Measurements from ENCODE around the gene SPINK6. TPM values are rescaled to one million over a fixed set of nuclear protein-coding genes. Genes with fewer than 3 reads are reported as not detected.

The SPINK6 gene
- total and polyA plus RNA-seq, 4 experiments from 2014 or later, result not detected

- no peak overlapping the region for H3K27ac Mint-ChIP-seq
- Histone ChIP-seq H3K4me3 (ENCODE audit: low read length in 2 of 2) (no peak overlapping the region), H3K4me1 (ENCODE audit: insufficient read depth, low read length) (no peaks in the 10 kb centered on the region), H3K36me3 (ENCODE audit: insufficient read depth, low read length) (no peaks in the 10 kb centered on the region), H3K9me3 (ENCODE audit: control insufficient read depth in 1 of 2, low read length in 2 of 2) (no peaks in the 10 kb centered on the region), H3K27me3 (ENCODE audit: insufficient read depth, low read length) (no peaks in the 10 kb centered on the region), H3K27ac (ENCODE audit: low read depth, low read length) (no peak overlapping the region)
- H3K36me3 Mint-ChIP-seq, result no peaks in the 10 kb centered on the region
- CTCF ChIA-PET (ENCODE audit: partially characterized antibody), result interaction anchor here (1.4 kb wide), 1 partner anchor 555 kb away, joined by 3 read pairs; no protein-coding TSS in a partner anchor
- no peak overlapping the region for H3K4me3 Mint-ChIP-seq
- H3K27me3 Mint-ChIP-seq, result peaks cover 2 to 4% of the 10 kb centered on the region in 2 donors
- intact Hi-C loops (cut with micrococcal nuclease), result no loop called here
- POLR2A ChIA-PET (ENCODE audit: partially characterized antibody), result no interaction called here
- DNase-seq, result no peak
- no peaks in the 10 kb centered on the region for H3K4me1 Mint-ChIP-seq
- H3K9me3 Mint-ChIP-seq, result no peaks in the 10 kb centered on the region
Measured at GRCh38 chr5:148176480-148176879, 26.4 kb upstream of the SPINK6 start.

GRCh38 chr5:148177207-148177606 lies 25.6 kb upstream of the SPINK6 start:
- no peaks in the 10 kb centered on the region for H3K27me3 ChIP-seq (ENCODE audit: insufficient read depth, low read length)
- intact Hi-C loops (cut with micrococcal nuclease), result no loop called here
- DNase-seq, result no peak

DNA sequence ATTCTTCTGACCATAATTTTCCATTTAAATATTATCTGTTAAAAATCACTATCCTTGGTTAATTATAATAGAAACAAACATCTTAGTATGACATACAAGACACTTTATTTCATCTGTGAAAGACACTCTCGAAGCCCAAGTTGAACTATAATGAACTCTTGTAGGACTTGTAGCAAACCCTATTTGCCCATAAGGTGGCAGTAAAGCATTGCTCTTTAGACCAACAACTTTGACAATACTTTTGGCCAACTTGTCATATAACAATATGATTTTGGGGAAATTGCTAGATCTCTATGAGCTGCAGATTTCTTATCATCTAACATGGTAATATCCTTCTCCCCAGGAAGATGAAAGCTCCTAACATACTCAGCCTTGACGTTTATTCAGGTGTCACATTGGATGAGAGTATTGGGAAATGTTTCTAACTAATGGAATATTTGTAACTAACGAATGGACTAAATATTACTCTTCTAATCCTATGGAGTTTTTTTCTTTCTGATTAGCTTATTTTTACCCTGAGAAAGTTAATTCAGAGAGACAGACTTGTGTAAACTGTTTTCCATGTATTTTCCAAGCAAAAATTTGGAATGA lies 23.5 kb upstream of the SPINK6 start:
- CTCF ChIA-PET (ENCODE audit: partially characterized antibody), result interaction anchor here (0.8 to 2.3 kb wide), 10 partner anchors 10 to 856 kb away, joined by 3 to 23 read pairs (median 3); no protein-coding TSS in a partner anchor
- H3K27ac ChIP-seq (ENCODE audit: low read depth, low read length), result no peak overlapping the region
- no peaks in the 10 kb centered on the region for H3K36me3 ChIP-seq (ENCODE audit: insufficient read depth, low read length)
- POLR2A ChIA-PET (ENCODE audit: partially characterized antibody), result no interaction called here
- DNase-seq, result peak; percentile 28 to 45 (median 38)
- no peaks in the 10 kb centered on the region for H3K27me3 ChIP-seq (ENCODE audit: insufficient read depth, low read length)
- peaks cover 2 to 4% of the 10 kb centered on the region in 2 donors for H3K27me3 Mint-ChIP-seq
- no peaks in the 10 kb centered on the region for H3K36me3 Mint-ChIP-seq
- no peaks in the 10 kb centered on the region for H3K4me1 Mint-ChIP-seq
- no peaks in the 10 kb centered on the region for H3K9me3 ChIP-seq (ENCODE audit: control insufficient read depth in 1 of 2, low read length in 2 of 2)
- no peak overlapping the region for H3K4me3 Mint-ChIP-seq
- H3K4me3 ChIP-seq (ENCODE audit: low read length in 2 of 2), result no peak overlapping the region
- intact Hi-C loops (cut with micrococcal nuclease), result loop anchor here (1.0 to 2.0 kb wide), 2 partner anchors 277 to 552 kb away; no protein-coding TSS in a partner anchor
- no peak overlapping the region for H3K27ac Mint-ChIP-seq
- no peaks in the 10 kb centered on the region for H3K9me3 Mint-ChIP-seq
- no peaks in the 10 kb centered on the region for H3K4me1 ChIP-seq (ENCODE audit: insufficient read depth, low read length)

More at GRCh38 chr5:148177207-148177606, 25.6 kb upstream of the SPINK6 start:
- no peak overlapping the region for H3K27ac Mint-ChIP-seq
- no peaks in the 10 kb centered on the region for H3K36me3 Mint-ChIP-seq
- H3K4me3 Mint-ChIP-seq, result no peak overlapping the region
- H3K36me3 ChIP-seq (ENCODE audit: insufficient read depth, low read length), result no peaks in the 10 kb centered on the region
- POLR2A ChIA-PET (ENCODE audit: partially characterized antibody), result no interaction called here
- H3K4me1 Mint-ChIP-seq, result no peaks in the 10 kb centered on the region
- H3K9me3 Mint-ChIP-seq, result no peaks in the 10 kb centered on the region
- peaks cover 2 to 4% of the 10 kb centered on the region in 2 donors for H3K27me3 Mint-ChIP-seq
- H3K4me1 ChIP-seq (ENCODE audit: insufficient read depth, low read length), result no peaks in the 10 kb centered on the region
- H3K9me3 ChIP-seq (ENCODE audit: control insufficient read depth in 1 of 2, low read length in 2 of 2), result no peaks in the 10 kb centered on the region
- CTCF ChIA-PET (ENCODE audit: partially characterized antibody), result interaction anchor here (0.6 to 1.4 kb wide), 2 partner anchors 554 to 780 kb away, joined by 3 to 4 read pairs; no protein-coding TSS in a partner anchor
- H3K27ac ChIP-seq (ENCODE audit: low read depth, low read length), result no peak overlapping the region
- no peak overlapping the region for H3K4me3 ChIP-seq (ENCODE audit: low read length in 2 of 2)

DNA sequence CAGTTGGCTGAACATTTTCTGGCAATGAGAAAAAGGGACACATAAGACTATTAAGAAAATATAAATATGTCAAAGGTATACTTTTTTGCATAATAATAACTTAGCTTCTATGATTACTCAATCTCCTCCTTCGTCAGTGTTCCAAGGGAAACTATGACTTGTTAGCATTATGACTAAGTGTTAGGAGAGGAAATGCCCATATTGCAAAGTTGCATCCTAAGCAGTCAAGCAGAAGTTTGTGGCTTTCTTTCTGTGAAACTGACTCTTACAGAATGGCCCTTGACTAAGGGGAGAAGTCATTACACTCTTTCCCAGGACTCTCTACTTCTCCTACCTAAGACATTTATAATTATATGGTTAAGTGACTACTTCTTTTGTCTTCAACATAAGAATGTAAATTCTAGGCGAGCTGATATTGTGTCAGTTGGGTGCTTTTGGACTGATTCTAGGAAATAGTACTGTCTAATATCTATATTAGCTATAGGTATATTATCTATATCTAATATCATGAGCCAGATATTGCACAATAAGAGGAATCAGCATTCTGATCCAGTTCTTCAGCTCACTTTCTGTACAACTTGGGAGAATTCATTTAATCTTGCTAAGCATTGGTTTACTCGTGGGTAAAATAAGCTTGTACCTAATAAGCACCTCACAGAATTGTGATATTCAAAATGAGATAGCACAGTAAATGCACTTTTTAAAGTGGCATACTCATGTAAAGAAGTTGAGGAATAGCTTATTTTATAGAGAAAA lies 16.4 kb upstream of the SPINK6 start:
- intact Hi-C loops (cut with micrococcal nuclease), result no loop called here
- POLR2A ChIA-PET (ENCODE audit: partially characterized antibody), result no interaction called here
- no peak overlapping the region for H3K27ac Mint-ChIP-seq
- no peaks in the 10 kb centered on the region for H3K9me3 Mint-ChIP-seq
- DNase-seq, result no peak
- no peaks in the 10 kb centered on the region for H3K4me1 Mint-ChIP-seq
- peaks cover 0 to 7% of the 10 kb centered on the region in 2 donors for H3K27me3 Mint-ChIP-seq
- no peaks in the 10 kb centered on the region for H3K36me3 Mint-ChIP-seq
- Histone ChIP-seq H3K9me3 (ENCODE audit: control insufficient read depth in 1 of 2, low read length in 2 of 2) (no peaks in the 10 kb centered on the region), H3K4me3 (ENCODE audit: low read length in 2 of 2) (no peak overlapping the region), H3K36me3 (ENCODE audit: insufficient read depth, low read length) (no peaks in the 10 kb centered on the region), H3K27me3 (ENCODE audit: insufficient read depth, low read length) (no peaks in the 10 kb centered on the region), H3K27ac (ENCODE audit: low read depth, low read length) (no peak overlapping the region), H3K4me1 (ENCODE audit: insufficient read depth, low read length) (no peaks in the 10 kb centered on the region)
- CTCF ChIA-PET (ENCODE audit: partially characterized antibody), result no interaction called here
- no peak overlapping the region for H3K4me3 Mint-ChIP-seq

- DNase-seq, result no peak
Measured at GRCh38 chr5:148191010-148191409, 11.8 kb upstream of the SPINK6 start.

DNA sequence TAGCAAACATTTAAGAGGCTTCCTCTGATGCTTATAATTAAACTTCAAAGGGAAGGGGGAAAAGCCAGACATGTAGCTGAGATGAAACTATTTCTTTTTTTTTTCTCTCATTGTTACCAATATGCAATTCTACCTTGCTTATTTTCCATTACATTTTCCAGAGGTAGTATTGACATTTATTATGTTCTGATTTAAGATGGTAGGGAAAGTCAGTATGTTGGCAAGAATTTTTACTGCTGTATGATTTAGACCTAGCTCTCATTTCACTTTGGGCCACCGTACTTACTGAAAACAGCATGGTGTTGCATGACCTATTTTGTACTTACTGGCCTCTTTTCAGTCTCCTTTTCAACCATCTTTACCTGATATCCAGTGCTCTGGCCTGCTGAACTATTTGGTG lies 9.6 kb upstream of the SPINK6 start:
- intact Hi-C loops (cut with micrococcal nuclease), result no loop called here
- no peak overlapping the region for H3K4me3 Mint-ChIP-seq
- no peaks in the 10 kb centered on the region for H3K4me1 Mint-ChIP-seq
- ChIA-PET POLR2A (ENCODE audit: partially characterized antibody) (no interaction called here), CTCF (ENCODE audit: partially characterized antibody) (no interaction called here)
- no peaks in the 10 kb centered on the region for H3K27me3 ChIP-seq (ENCODE audit: insufficient read depth, low read length)
- peaks cover 0 to 5% of the 10 kb centered on the region in 2 donors for H3K27me3 Mint-ChIP-seq
- H3K27ac ChIP-seq (ENCODE audit: low read depth, low read length), result no peak overlapping the region
- no peak overlapping the region for H3K27ac Mint-ChIP-seq
- no peaks in the 10 kb centered on the region for H3K36me3 Mint-ChIP-seq
- H3K36me3 ChIP-seq (ENCODE audit: insufficient read depth, low read length), result no peaks in the 10 kb centered on the region
- no peaks in the 10 kb centered on the region for H3K9me3 ChIP-seq (ENCODE audit: control insufficient read depth in 1 of 2, low read length in 2 of 2)
- H3K9me3 Mint-ChIP-seq, result no peaks in the 10 kb centered on the region
- no peak overlapping the region for H3K4me3 ChIP-seq (ENCODE audit: low read length in 2 of 2)
- no peak for DNase-seq
- no peaks in the 10 kb centered on the region for H3K4me1 ChIP-seq (ENCODE audit: insufficient read depth, low read length)

More at GRCh38 chr5:148191010-148191409, 11.8 kb upstream of the SPINK6 start:
- Mint-ChIP-seq H3K27ac (no peak overlapping the region), H3K9me3 (no peaks in the 10 kb centered on the region), H3K36me3 (no peaks in the 10 kb centered on the region), H3K4me1 (no peaks in the 10 kb centered on the region), H3K27me3 (peaks cover 0 to 7% of the 10 kb centered on the region in 2 donors), H3K4me3 (no peak overlapping the region)
- H3K27me3 ChIP-seq (ENCODE audit: insufficient read depth, low read length), result no peaks in the 10 kb centered on the region
- no peaks in the 10 kb centered on the region for H3K9me3 ChIP-seq (ENCODE audit: control insufficient read depth in 1 of 2, low read length in 2 of 2)
- no peaks in the 10 kb centered on the region for H3K4me1 ChIP-seq (ENCODE audit: insufficient read depth, low read length)
- H3K36me3 ChIP-seq (ENCODE audit: insufficient read depth, low read length), result no peaks in the 10 kb centered on the region
- no peak overlapping the region for H3K27ac ChIP-seq (ENCODE audit: low read depth, low read length)
- intact Hi-C loops (cut with micrococcal nuclease), result no loop called here
- POLR2A ChIA-PET (ENCODE audit: partially characterized antibody), result no interaction called here
- no peak overlapping the region for H3K4me3 ChIP-seq (ENCODE audit: low read length in 2 of 2)
- CTCF ChIA-PET (ENCODE audit: partially characterized antibody), result no interaction called here

DNA sequence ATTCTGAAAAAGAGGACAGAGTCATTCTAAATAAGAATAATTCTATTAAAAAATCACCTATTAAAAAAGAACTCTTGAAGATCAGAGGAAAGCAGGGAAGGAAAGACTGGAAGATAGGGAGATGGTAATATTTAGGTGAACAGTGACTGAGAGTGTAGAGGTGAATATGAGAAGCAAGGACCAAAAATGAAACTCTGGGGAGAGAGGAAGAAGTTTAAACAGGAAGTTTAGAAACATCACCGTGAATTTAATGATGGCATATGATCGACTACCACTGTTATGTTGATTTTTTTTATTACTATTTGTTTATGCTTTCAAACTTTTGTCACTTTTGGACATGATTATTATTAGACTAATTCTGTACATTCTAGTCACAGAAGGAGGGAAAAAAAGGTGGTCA lies 1.7 kb upstream of the SPINK6 start:
- Mint-ChIP-seq H3K36me3 (no peaks in the 10 kb centered on the region), H3K27me3 (peaks cover 0 to 6% of the 10 kb centered on the region in 2 donors), H3K4me1 (peaks cover 0 to 4% (median 0%) of the 10 kb centered on the region in 4 donors), H3K9me3 (no peaks in the 10 kb centered on the region), H3K27ac (no peak overlapping the region), H3K4me3 (no peak overlapping the region)
- intact Hi-C loops (cut with micrococcal nuclease), result no loop called here
- no peak overlapping the region for H3K27ac ChIP-seq (ENCODE audit: low read depth, low read length)
- no peaks in the 10 kb centered on the region for H3K27me3 ChIP-seq (ENCODE audit: insufficient read depth, low read length)
- no peaks in the 10 kb centered on the region for H3K9me3 ChIP-seq (ENCODE audit: control insufficient read depth in 1 of 2, low read length in 2 of 2)
- ChIA-PET CTCF (ENCODE audit: partially characterized antibody) (no interaction called here), POLR2A (ENCODE audit: partially characterized antibody) (no interaction called here)
- no peak for DNase-seq
- no peaks in the 10 kb centered on the region for H3K4me1 ChIP-seq (ENCODE audit: insufficient read depth, low read length)
- H3K36me3 ChIP-seq (ENCODE audit: insufficient read depth, low read length), result no peaks in the 10 kb centered on the region
- H3K4me3 ChIP-seq (ENCODE audit: low read length in 2 of 2), result no peak overlapping the region
